Measurements from ENCODE around the gene BIN2. TPM values are rescaled to one million over a fixed set of nuclear protein-coding genes. Genes with fewer than 3 reads are reported as not detected.

BIN2 gene
- total and polyA plus RNA-seq, 2 of the 4 experiments (the other 2 are of a cell fraction), result not detected

- dilution Hi-C loops (cut with HindIII; ENCODE audit: low sequenced_read_pairs, unreplicated experiment) (no loop called here), intact Hi-C loops (cut with micrococcal nuclease) (loop anchor here (5.0 to 10.0 kb wide), 3 partner anchors 236 to 516 kb away; partner anchors contain the start of gene CSRNP2), in situ Hi-C loops (cut with MboI; ENCODE audit: low sequenced_read_pairs) (loop anchor here (10.0 kb wide), 2 partner anchors 258 to 518 kb away; partner anchors contain the start of gene CSRNP2)
- H2AK5ac ChIP-seq (ENCODE audit: low read depth, low read length), result no peak overlapping the region
- H4K20me1 ChIP-seq (ENCODE audit: insufficient read depth, low read length), result no peaks in the 10 kb centered on the region
- no peak overlapping the region for H3K23ac ChIP-seq (ENCODE audit: low read depth, low read length)
- H3K36me3 ChIP-seq (ENCODE audit: control insufficient read depth, insufficient read depth, low read length), result no peaks in the 10 kb centered on the region
- no peak overlapping the region for H2AK9ac ChIP-seq (replicated peaks; ENCODE audit: low read depth, low read length, poor library complexity)
- H3K27ac ChIP-seq (ENCODE audit: insufficient read depth, low read length), result no peak overlapping the region
- H3K4me1 ChIP-seq (ENCODE audit: control insufficient read depth, insufficient read depth, low read length), result peaks cover 4% of the 10 kb centered on the region; the same call in 1 of the 2 replicates
- H3K4me3 ChIP-seq (ENCODE audit: insufficient read depth, low read depth, low read length), result no peak overlapping the region
- H2BK20ac ChIP-seq (ENCODE audit: low read depth, low read length), result no peak overlapping the region
- H4K8ac ChIP-seq (ENCODE audit: low read depth in 2 of 2, low read length in 2 of 2), result no peak overlapping the region
- TF ChIP-seq RFX5 (IDR thresholded peaks at IDR 0.05; ENCODE audit: low read depth, low read length), result no peak
- TF ChIP-seq ELK1 (IDR thresholded peaks at IDR 0.05; ENCODE audit: borderline replicate concordance, low read depth, low read length), result no peak
- TF ChIP-seq POLR2A (IDR thresholded peaks at IDR 0.05; ENCODE audit: low read depth, low read length), result no peak
- TF ChIP-seq SMC3 (IDR thresholded peaks at IDR 0.05; ENCODE audit: low read depth, low read length), result no peak
- TF ChIP-seq CHD1 (IDR thresholded peaks at IDR 0.05; ENCODE audit: low read depth, low read length), result no peak
- TF ChIP-seq NFE2L2 (IDR thresholded peaks at IDR 0.05; ENCODE audit: low read depth, low read length), result no peak
- TF ChIP-seq CEBPB (IDR thresholded peaks at IDR 0.05; ENCODE audit: low read depth, low read length), result no peak
- TF ChIP-seq FOS (IDR thresholded peaks at IDR 0.05; ENCODE audit: low read depth, low read length), result no peak
- no peak for TF ChIP-seq RCOR1 (IDR thresholded peaks at IDR 0.05; ENCODE audit: insufficient replicate concordance, low read length)
- no peak for TF ChIP-seq MAZ (IDR thresholded peaks at IDR 0.05; ENCODE audit: borderline replicate concordance, low read depth, low read length)
- no peak for TF ChIP-seq MAFK (IDR thresholded peaks at IDR 0.05; ENCODE audit: low read depth, low read length)
- no peak for TF ChIP-seq CTCF (conservative IDR thresholded peaks at IDR 0.05; ENCODE audit: low read depth, low read length)
- TF ChIP-seq MXI1 (IDR thresholded peaks at IDR 0.05; ENCODE audit: borderline replicate concordance, low read depth, low read length), result no peak
- WGBS, 2 experiments (ENCODE audit: extremely low coverage in 2 of 2, insufficient read length in 1 of 2), result 100% methylated on average over 2 of the region's 2 CpGs; no CpG with 5 or more reads in 1 of the 2 experiments
- DNase-seq (no peak), ATAC-seq (ENCODE audit: low read depth) (no peak)
- no peak overlapping the region for H3K4ac ChIP-seq (ENCODE audit: low read depth, low read length)
- no peak overlapping the region for H4K5ac ChIP-seq (ENCODE audit: low read depth, low read length)
- H4K91ac ChIP-seq (ENCODE audit: insufficient read depth, low read depth, low read length), result no peak overlapping the region
- H3K14ac ChIP-seq (replicated peaks; ENCODE audit: low read depth, low read length), result no peak overlapping the region
- BruUV-seq (replicated peaks), result no TSS peak
- H3K9ac ChIP-seq (ENCODE audit: low read depth, low read length), result no peak overlapping the region
- H2BK120ac ChIP-seq (ENCODE audit: low read depth, low read length), result no peak overlapping the region
- ChIA-PET POLR2A (ENCODE audit: unreplicated experiment) (no interaction called here), CTCF (no interaction called here)
- no peak overlapping the region for H3K4me2 ChIP-seq (ENCODE audit: low read depth, low read length)
- H3K27me3 ChIP-seq (ENCODE audit: control insufficient read depth, insufficient read depth, low read length), result no peaks in the 10 kb centered on the region; the same call in 1 of the 2 replicates
- no peak overlapping the region for H2BK5ac ChIP-seq (ENCODE audit: low read depth, low read length, poor library complexity, severe bottlenecking)
- H3K9me1 ChIP-seq (ENCODE audit: insufficient read depth, low read length), result no peaks in the 10 kb centered on the region; the same call in 1 of the 2 replicates
- H3K79me1 ChIP-seq (ENCODE audit: low read depth in 1 of 2, low read length in 2 of 2), result no peaks in the 10 kb centered on the region
- H3K9me3 ChIP-seq (ENCODE audit: control insufficient read depth, insufficient read depth, low read length), result no peaks in the 10 kb centered on the region
- no peak overlapping the region for H3K56ac ChIP-seq (ENCODE audit: extremely low read depth, insufficient read depth, low read length)
- H3K18ac ChIP-seq (ENCODE audit: low read depth, low read length), result no peak overlapping the region
- H2BK15ac ChIP-seq (ENCODE audit: low read depth, low read length), result no peak overlapping the region
- no peak overlapping the region for H2AFZ ChIP-seq (replicated peaks; ENCODE audit: low read length, poor library complexity)
Observed at GRCh38 chr12:51343201-51343600, 19.2 kb upstream of the BIN2 start.

Measured in IMR-90 (cell line).